ENCODE measurements around the gene PHF21B.
"Not testable (repeated sequence)": the region's sequence is repeated elsewhere in the genome, so short reads cannot be mapped to it uniquely, and the experiment has no call there.

PHF21B gene

GRCh38 chr22:44962741-44963454 lies 46.9 kb downstream of the PHF21B start:
- no peak for DNase-seq (ENCODE audit: low read depth in 4 of 4, low spot score in 1 of 4)

DNA sequence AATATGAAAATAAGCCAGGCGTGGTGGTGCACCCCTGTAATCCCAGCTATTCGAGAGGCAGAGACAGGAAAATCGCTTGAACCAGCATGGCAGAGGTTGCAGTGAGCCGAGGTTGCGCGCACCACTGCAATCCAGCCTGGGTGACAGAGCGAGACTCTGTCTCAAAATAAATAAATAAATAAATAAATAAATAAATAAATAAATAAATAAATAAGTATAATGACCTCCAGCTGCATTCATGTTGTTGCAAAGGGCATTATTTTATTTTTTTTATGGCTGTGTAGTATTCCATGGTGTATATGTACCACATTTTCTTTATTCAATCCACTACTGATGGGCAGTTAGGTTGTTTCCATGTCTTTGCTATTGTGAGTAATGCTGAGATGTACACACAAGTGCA lies 48.1 kb downstream of the PHF21B start:
- DNase-seq (ENCODE audit: low read depth in 4 of 4, low spot score in 1 of 4) = not testable (repeated sequence)

- no peak for DNase-seq (ENCODE audit: low read depth in 4 of 4, low spot score in 1 of 4)
Measured at GRCh38 chr22:44956840-44957767, 52.7 kb downstream of the PHF21B start.

DNA sequence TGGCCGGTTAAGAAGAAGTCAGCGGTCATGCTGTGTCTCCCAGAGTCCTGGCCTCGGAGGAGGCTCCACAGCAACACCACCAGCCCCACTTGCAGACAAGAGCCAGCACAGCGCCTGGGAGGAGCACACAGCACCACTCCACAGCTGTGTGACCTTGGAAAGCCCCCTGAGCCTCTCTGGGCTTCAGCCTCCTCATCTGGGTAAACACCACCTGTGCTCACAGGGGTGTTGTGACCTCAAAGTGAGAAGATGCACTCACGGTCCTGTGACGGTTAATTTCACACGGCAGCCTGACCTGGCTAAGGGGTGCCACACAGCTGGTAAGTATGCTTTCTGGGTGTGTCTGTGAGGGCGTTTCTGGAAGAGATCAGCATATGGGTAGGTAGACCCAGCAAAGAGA lies 54.7 kb downstream of the PHF21B start:
- no peak for DNase-seq (ENCODE audit: low read depth in 4 of 4, low spot score in 1 of 4)

DNA sequence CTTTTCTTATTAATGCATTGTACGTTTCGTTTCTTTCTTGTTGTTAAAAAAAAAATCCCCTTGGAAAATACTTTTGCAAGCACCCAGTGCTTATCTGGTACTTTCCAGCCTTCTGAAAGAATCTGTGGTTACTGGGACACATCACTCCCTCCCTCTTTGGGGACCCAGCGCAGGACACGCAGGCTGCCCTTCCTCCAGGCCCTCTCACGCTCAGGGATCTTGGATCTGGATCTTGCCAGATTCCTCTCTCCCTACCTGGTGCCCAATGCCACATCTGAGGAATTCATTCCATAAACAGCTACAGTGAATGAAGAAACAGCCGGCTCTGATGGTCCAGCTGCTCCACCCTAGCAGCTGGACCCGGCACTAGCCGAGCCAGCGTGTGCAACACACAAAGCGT lies 55.7 kb downstream of the PHF21B start:
- DNase-seq (ENCODE audit: low read depth in 4 of 4, low spot score in 1 of 4) = no peak

GRCh38 chr22:44952863-44953746 lies 56.7 kb downstream of the PHF21B start:
- no peak for DNase-seq (ENCODE audit: low read depth in 4 of 4, low spot score in 1 of 4)

GRCh38 chr22:44951510-44951816 lies 58.3 kb downstream of the PHF21B start:
- DNase-seq (ENCODE audit: low read depth in 4 of 4, low spot score in 1 of 4) = no peak

- no peak for DNase-seq (ENCODE audit: low read depth in 4 of 4, low spot score in 1 of 4)
Measured at GRCh38 chr22:44950806-44951509, 58.8 kb downstream of the PHF21B start.

- DNase-seq (ENCODE audit: low read depth in 4 of 4, low spot score in 1 of 4) = no peak
Measured at GRCh38 chr22:44947846-44948245, 62.0 kb downstream of the PHF21B start.

DNA sequence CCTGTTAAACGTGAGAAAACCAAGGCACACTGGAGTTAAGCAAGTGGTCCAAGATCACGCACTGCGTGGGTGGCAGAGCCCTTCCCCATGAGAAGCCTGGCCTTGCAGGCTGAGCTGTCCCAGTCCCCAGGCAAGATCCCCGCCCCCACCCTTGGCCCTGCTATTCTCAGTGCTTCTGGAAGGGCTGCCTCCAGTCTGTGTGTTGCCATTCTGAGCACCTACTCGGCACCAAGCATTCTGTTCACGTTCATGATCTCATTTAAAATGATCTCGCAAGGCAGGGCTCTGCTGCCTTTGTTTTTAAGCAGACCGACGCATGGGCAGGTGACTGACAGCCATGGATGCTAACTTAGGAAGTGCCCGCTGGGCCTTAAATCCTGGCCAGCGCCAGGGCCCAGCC lies 62.8 kb downstream of the PHF21B start:
- no peak for DNase-seq (ENCODE audit: low read depth in 4 of 4, low spot score in 1 of 4)

GRCh38 chr22:44944883-44945601 lies 64.8 kb downstream of the PHF21B start:
- DNase-seq (ENCODE audit: low read depth in 4 of 4, low spot score in 1 of 4) = no peak

DNA sequence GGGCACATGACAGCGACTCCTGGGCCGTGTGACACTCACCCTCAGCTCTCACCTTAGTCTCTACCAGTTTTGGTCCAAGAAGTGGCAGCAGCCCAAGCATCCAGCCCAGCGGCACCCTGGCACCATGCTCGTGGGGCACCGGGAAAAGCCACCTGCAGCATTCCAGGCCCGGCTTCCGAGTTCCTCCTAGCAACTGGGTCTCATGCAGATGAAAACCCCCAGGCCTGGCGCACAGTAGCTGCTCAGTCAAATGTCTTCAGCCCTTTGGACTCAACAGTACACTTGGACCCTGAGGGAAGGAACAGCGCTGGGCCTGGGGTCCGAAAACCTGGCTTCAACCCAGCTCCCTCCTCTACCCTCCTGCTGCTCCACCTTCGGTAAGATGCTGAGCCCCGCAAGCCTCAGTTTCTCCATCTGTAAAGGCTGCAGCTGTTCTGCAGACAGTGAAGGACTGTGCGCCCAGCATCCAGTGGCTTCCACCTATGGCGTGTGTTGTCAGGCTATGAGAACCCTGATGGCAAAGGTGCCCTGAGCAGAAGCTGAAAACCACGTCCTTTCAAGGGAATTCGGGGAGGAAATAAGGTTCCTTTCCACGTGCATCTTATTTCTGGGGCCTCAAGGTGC lies 66.0 kb downstream of the PHF21B start:
- no peak for DNase-seq (ENCODE audit: low read depth in 4 of 4, low spot score in 1 of 4)

DNA sequence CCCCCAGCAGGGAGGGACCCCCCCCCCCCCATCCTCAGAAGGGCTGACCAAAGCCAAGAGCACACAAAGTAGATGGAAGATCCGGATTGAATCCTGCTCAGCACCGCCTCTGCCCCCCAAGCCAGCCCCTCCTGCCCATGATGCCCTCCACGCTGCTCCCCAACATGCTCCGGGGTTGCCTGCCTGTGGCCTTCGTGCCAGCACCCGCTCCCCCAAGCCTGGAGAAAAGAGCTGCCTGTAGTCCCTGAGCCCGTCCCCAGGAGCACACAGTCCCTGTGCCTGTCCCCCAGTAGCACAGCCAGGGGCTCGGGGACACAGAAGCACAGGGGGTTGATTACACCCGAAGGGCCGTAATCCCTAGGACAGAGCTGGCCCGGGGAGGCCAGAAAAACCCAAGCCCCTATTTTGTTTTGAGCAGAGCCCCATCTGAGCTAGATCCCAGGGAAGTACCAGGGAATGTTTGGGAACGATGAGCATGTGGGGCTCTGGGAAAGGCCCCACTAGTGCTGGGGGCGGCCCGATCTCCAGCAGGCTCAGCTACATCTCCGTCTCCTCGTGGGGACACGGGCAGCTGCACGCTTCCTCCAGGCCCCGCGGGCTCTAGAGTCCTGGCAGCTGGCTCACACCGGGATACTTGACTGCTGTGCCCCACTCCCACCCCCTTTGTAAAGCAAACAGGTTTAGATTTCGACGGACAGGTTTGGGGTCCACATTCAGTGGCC lies 66.7 kb downstream of the PHF21B start:
- DNase-seq (ENCODE audit: low read depth in 4 of 4, low spot score in 1 of 4) = no peak

DNA sequence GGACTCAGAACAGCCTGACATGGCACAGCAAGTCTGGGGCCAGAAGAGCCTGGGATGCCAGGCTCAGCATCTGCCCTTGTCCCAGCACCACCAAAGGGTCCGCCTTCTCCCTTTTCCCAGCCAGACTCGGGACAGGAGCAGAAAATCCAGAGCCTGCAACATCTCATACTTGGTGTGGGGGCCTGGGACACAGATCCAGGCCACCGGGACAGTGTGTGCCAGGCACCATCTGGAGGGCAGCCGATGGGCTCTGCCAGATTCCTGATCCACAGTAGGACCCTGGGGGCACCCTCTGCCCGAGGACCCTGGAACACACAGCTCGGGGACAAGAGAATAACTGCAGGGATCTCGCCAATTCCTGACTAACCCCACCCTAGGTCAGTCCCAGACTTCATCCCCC lies 67.7 kb downstream of the PHF21B start:
- no peak for DNase-seq (ENCODE audit: low read depth in 4 of 4, low spot score in 1 of 4)

DNA sequence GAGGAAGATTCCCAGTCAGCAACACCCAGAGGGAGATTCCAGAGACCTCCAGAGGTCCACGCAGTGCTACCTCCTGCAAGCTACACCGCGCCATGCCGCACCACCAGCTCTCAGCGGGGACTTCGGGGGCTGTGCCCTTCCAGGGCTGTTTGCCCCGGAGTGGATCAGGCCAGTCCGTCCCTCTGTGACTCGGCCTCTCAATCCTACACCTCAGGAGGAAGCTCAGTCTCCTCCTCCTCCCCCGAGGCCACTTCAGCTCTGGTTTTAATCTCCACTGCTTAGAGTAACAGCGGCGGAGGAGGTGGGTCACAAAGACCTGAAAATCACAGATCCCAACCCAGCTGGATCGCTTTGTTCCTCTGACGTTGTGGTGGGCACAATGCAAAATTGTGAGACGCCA lies 68.6 kb downstream of the PHF21B start:
- no peak for DNase-seq (ENCODE audit: low read depth in 4 of 4, low spot score in 1 of 4)

DNA sequence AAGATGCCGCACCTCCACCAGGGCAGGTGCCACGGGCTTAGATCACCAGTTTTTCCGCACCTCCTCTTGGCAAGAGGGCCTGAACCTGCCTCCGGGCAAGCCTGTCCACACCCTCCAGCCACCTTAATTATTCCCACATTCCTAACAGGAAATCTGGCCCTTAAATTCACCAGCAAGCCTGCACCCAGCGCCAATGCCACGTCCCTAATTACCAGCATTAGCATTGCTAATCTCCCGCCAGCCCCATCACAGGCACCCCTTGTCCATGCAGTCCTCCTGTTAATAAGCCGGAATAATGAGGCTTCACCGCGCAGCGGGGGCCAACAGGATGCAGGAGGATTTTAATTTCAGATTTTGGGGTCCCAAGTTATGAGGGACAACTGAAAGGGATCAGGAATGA lies 69.7 kb downstream of the PHF21B start:
- no peak for DNase-seq (ENCODE audit: low read depth in 4 of 4, low spot score in 1 of 4)

DNA sequence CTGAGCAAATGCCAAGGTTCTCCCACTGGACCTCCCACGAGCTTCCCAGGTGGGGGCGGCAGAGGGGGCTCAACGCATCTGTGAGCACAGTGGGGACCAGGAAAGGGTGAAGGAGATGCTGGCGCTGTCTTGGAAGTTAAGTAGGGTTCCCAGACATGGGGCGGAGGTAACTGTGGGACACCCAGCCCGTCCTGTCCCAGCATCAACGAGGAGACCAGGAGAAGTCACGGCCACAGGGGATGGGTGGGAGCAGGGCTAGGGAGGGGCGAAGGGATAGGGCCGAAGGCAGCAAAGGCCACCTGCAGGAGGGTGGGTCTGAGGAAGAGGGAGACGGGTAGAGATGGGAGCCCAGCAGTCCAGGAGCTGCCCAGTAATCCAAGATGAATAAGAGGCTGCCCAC lies 70.4 kb downstream of the PHF21B start:
- DNase-seq (ENCODE audit: low read depth in 4 of 4, low spot score in 1 of 4) = no peak

GRCh38 chr22:44938886-44939285 lies 70.9 kb downstream of the PHF21B start:
- DNase-seq (ENCODE audit: low read depth in 4 of 4, low spot score in 1 of 4) = no peak

DNA sequence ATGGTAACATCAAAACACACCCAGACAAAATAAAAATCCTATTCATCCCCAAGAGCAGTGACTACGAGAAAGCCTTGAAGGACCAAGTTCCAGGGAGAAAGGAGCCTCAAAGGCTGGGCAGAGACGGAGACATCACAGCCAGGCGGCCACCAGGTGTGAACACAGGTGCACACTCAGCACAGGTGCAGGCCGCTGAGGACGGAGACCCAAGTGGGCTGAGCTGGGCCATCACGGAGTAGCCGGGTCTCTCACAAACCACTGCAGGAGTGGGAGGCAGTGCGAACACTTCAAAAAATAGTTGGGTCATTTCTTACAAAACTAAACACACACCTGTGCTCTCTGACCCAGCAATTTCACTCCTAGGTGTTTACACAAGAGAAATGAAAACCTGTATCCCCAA lies 72.6 kb downstream of the PHF21B start:
- DNase-seq (ENCODE audit: low read depth in 4 of 4, low spot score in 1 of 4) = no peak
